ENCODE results near the gene RIN1. TPM values are rescaled to one million over a fixed set of nuclear protein-coding genes. Genes with fewer than 3 reads are reported as not detected.

The RIN1 gene
- total RNA-seq, 6 experiments from 2014 or later, result 32.9 to 55.0 (median 49.8) TPM

- no peak overlapping the region for H3K4me3 Mint-ChIP-seq
- no peak for TF ChIP-seq CTCF (IDR thresholded peaks at IDR 0.05)
- H3K9me3 Mint-ChIP-seq, result no peaks in the 10 kb centered on the region
- DNase-seq, result no peak
- H3K27ac Mint-ChIP-seq, result no peak overlapping the region
- H3K4me1 Mint-ChIP-seq (ENCODE audit: low read depth), result peaks cover 25% of the 10 kb centered on the region
- H3K27me3 Mint-ChIP-seq (ENCODE audit: insufficient read depth), result peaks cover 5% of the 10 kb centered on the region
- H3K36me3 Mint-ChIP-seq (ENCODE audit: low read depth), result peaks cover 14% of the 10 kb centered on the region
Measured at GRCh38 chr11:66310324-66310723, 25.9 kb downstream of the RIN1 start.

- H3K4me3 Mint-ChIP-seq, result no peak overlapping the region
- H3K27me3 Mint-ChIP-seq (ENCODE audit: insufficient read depth), result peaks cover 9% of the 10 kb centered on the region
- H3K27ac Mint-ChIP-seq, result no peak overlapping the region
- TF ChIP-seq CTCF (IDR thresholded peaks at IDR 0.05), result no peak
- H3K9me3 Mint-ChIP-seq, result no peaks in the 10 kb centered on the region
- peaks cover 8% of the 10 kb centered on the region; the same call in 1 of the 2 replicates for H3K36me3 Mint-ChIP-seq (ENCODE audit: low read depth)
- DNase-seq, result no peak
- H3K4me1 Mint-ChIP-seq (ENCODE audit: low read depth), result peaks cover 18% of the 10 kb centered on the region
Measured at GRCh38 chr11:66309475-66309874, 26.8 kb downstream of the RIN1 start.

- TF ChIP-seq CTCF (IDR thresholded peaks at IDR 0.05), result no peak
- peaks cover 12% of the 10 kb centered on the region for H3K27me3 Mint-ChIP-seq (ENCODE audit: insufficient read depth)
- H3K4me1 Mint-ChIP-seq (ENCODE audit: low read depth), result no peaks in the 10 kb centered on the region
- H3K36me3 Mint-ChIP-seq (ENCODE audit: low read depth), result no peaks in the 10 kb centered on the region
- no peaks in the 10 kb centered on the region for H3K9me3 Mint-ChIP-seq
- no peak overlapping the region for H3K4me3 Mint-ChIP-seq
- DNase-seq, result no peak
- H3K27ac Mint-ChIP-seq, result no peak overlapping the region
Measured at GRCh38 chr11:66302656-66303055, 33.6 kb downstream of the RIN1 start.

- H3K27me3 Mint-ChIP-seq (ENCODE audit: insufficient read depth), result peaks cover 13% of the 10 kb centered on the region
- H3K27ac Mint-ChIP-seq, result no peak overlapping the region
- H3K9me3 Mint-ChIP-seq, result no peaks in the 10 kb centered on the region
- H3K36me3 Mint-ChIP-seq (ENCODE audit: low read depth), result no peaks in the 10 kb centered on the region
- TF ChIP-seq CTCF (IDR thresholded peaks at IDR 0.05), result no peak
- no peaks in the 10 kb centered on the region for H3K4me1 Mint-ChIP-seq (ENCODE audit: low read depth)
- DNase-seq, result no peak
- H3K4me3 Mint-ChIP-seq, result no peak overlapping the region
Measured at GRCh38 chr11:66299186-66299585, 37.0 kb downstream of the RIN1 start.

GRCh38 chr11:66297610-66298009 is 38.6 kb downstream of the RIN1 start:
- H3K36me3 Mint-ChIP-seq (ENCODE audit: low read depth), result no peaks in the 10 kb centered on the region
- no peak overlapping the region for H3K27ac Mint-ChIP-seq

More at GRCh38 chr11:66297610-66298009, 38.6 kb downstream of the RIN1 start:
- no peak overlapping the region for H3K4me3 Mint-ChIP-seq
- no peaks in the 10 kb centered on the region for H3K4me1 Mint-ChIP-seq (ENCODE audit: low read depth)
- no peak for TF ChIP-seq CTCF (IDR thresholded peaks at IDR 0.05)
- H3K9me3 Mint-ChIP-seq, result no peaks in the 10 kb centered on the region
- DNase-seq, result no peak
- H3K27me3 Mint-ChIP-seq (ENCODE audit: insufficient read depth), result peaks cover 14% of the 10 kb centered on the region

All from HFFc6 (cell line).